Activated naive CD8-positive, alpha-beta T cell (primary cell): ENCODE results near the gene EXOC3L1.

Experiments
- H3K27ac Mint-ChIP-seq: one replicate; pipeline ENCODE4 v1.8.0; 2021; ENCODE audit warnings: mixed read lengths
- H3K27me3 Mint-ChIP-seq: one replicate; pipeline ENCODE4 v1.8.0; 2021; ENCODE audit warnings: mixed read lengths
- H3K36me3 Mint-ChIP-seq: one replicate; pipeline ENCODE4 v1.8.0; 2021; ENCODE audit warnings: mixed read lengths
- H3K4me1 Mint-ChIP-seq: one replicate; pipeline ENCODE4 v1.8.0; 2021; ENCODE audit warnings: low read depth, mixed read lengths
- H3K4me3 Mint-ChIP-seq: one replicate; pipeline ENCODE4 v1.8.0; 2021; ENCODE audit warnings: mild to moderate bottlenecking, mixed read lengths
- H3K9me3 Mint-ChIP-seq: one replicate; pipeline ENCODE4 v1.8.0; 2021; ENCODE audit warnings: low read depth, mixed read lengths

The EXOC3L1 gene

DNA sequence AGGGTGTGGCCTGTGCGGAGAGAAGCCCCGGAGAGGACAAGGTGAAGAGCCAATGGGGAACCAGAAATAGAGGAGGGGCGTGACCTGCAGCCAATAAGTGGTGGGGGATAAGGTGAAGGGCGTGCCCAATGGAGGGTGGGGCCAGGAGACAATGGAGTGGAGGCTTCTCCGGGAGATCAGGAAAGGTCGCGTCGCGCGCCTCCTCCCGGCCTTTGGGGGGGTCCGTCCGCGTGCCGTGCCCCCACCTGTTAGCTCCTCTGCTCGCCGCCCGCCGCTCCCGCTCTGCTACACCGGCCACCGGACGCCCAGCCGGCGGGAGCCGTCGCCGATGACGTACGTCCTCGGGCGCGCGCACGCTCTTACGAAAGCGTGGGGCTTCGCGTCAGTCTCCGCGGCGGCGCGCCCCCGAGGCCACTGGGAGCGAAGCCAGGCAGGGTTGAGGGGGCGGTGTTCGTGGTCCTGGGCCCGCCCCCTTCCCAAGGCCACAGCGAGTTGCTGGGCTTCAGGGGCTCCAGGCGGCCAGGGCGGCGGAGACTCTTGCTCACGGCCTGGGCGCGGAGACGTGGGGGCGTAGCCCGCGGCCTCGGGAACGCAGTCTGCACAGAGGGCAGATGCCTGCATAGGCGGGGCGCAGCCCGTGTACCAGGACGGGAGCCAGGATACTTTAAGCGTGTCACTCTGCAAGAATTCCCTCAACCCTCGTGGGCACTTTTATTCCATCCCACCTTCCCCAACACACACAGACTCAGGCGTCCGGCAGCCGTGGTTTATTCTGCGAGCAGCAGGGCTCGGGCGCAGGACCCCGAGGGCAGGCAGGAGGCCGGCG is 6.1 kb downstream of the EXOC3L1 start, which contains the start of gene MATCAP1:
Gene MATCAP1, minus strand, starts transcription at position 337 of the 826 bp plus-strand sequence. CDS start 3,353 bp downstream, outside the sequence.
- peaks cover 2% of the 10 kb centered on the region for H3K36me3 Mint-ChIP-seq
- H3K27me3 Mint-ChIP-seq: peaks cover 3% of the 10 kb centered on the region
- no peaks in the 10 kb centered on the region for H3K9me3 Mint-ChIP-seq
- no peak within 1 kb of the TSS for H3K27ac Mint-ChIP-seq
- H3K4me3 Mint-ChIP-seq: peak within 1 kb of the TSS; percentile 90
- peaks cover 10% of the 10 kb centered on the region for H3K4me1 Mint-ChIP-seq

DNA sequence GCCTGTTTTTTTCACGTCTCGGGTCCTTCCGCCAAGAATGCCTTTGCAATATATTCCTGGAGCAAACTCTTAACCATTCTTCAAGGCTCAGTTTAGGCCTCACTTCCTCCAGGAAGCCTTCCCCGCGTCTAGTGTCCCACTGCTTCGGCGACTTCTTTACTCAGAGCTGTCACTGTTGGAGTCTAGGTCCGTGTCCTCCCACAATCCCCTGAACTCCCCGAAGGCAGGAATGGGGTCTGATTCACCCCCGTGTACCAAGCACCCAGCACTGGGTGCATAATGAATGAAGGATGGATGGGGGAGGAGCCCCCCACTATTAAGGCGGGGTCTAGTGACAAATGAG is 6.7 kb downstream of the EXOC3L1 start:
- Mint-ChIP-seq H3K9me3 (no peaks in the 10 kb centered on the region), H3K36me3 (peaks cover 2% of the 10 kb centered on the region), H3K4me1 (peaks cover 13% of the 10 kb centered on the region), H3K4me3 (no peak overlapping the region), H3K27ac (no peak overlapping the region), H3K27me3 (peaks cover 6% of the 10 kb centered on the region)

DNA sequence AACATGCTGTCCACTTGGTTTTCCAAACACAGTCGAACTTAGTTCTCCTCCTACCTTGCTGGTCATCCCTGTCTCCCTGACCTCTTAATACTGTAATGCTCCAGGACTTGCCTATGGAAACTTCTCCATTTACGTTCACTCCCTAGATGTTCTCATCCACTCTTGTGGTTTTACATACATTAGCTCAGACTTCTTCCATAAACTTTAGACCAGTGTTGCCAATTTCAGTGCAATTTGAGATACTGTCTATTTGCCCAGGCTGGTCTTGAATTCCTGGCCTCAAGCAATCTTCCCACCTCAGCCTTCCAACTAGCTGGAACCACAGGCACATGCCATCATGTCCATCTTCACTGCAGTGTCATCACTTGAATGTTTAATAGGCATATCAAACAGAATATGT is 7.6 kb downstream of the EXOC3L1 start:
- Mint-ChIP-seq H3K36me3 (peaks cover 2% of the 10 kb centered on the region), H3K27me3 (peaks cover 10% of the 10 kb centered on the region), H3K4me3 (no peak overlapping the region), H3K9me3 (no peaks in the 10 kb centered on the region), H3K27ac (no peak overlapping the region), H3K4me1 (peaks cover 16% of the 10 kb centered on the region)

DNA sequence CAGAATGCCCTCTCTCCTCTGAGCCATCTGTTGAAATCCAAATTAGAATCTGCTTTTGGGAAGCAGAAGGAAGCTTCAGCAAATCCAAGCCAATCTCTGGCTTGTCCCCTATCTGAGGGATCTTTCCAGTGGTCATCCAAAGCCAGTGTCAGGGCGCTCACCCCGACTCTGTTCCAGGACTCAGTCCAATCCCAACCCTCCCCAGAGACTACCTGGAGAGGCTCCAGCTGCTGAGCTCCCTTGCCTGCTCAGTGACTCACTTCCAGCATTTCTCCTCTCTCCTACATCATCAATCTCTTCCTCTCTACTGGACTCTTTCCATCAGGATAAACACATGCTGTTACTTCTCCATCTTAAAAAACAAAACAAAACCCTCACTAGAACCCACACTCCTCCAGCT is 8.6 kb downstream of the EXOC3L1 start:
- Mint-ChIP-seq H3K27ac (no peak overlapping the region), H3K9me3 (no peaks in the 10 kb centered on the region), H3K27me3 (peaks cover 16% of the 10 kb centered on the region), H3K4me3 (no peak overlapping the region), H3K36me3 (peaks cover 2% of the 10 kb centered on the region), H3K4me1 (peaks cover 16% of the 10 kb centered on the region)

GRCh38 chr16:67180166-67180565 is 9.8 kb downstream of the EXOC3L1 start:
- Mint-ChIP-seq H3K36me3 (peaks cover 2% of the 10 kb centered on the region), H3K4me3 (no peak overlapping the region), H3K27me3 (peaks cover 17% of the 10 kb centered on the region), H3K9me3 (no peaks in the 10 kb centered on the region), H3K27ac (no peak overlapping the region), H3K4me1 (peaks cover 11% of the 10 kb centered on the region)

DNA sequence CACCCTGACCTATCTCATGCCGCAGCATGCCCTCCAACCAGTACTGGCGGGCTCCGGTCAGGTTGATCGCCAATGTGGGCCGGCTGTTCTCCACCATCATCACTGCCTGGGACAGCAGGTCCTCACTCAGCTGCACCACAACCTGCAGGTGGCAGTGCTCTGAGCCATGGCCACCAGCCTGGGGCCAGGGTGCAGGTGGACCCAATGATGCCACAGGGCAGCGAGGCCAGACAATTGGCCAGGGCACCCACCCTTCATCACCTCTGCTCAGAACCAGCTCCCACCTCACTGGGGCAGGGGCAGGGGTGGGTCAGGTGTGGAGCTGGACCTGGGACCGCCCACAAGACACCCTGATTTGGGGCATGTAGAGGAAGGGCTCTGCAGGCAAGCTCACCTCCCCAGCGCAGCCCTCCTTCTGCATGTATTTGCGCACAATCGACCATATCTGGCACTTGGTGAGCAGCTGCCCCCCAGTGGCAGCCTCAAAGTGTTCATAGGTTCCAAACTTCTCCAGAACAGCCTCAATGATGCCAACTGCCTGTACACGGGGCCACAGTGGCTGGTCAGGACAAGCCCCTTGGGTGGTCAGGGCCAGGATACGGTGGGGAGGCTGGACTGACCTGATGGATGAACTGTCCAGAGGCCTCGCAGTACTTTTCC is 10.4 kb downstream of the EXOC3L1 start:
- Mint-ChIP-seq H3K36me3 (peaks cover 2% of the 10 kb centered on the region), H3K27ac (no peak overlapping the region), H3K9me3 (no peaks in the 10 kb centered on the region), H3K4me1 (peaks cover 9% of the 10 kb centered on the region), H3K27me3 (peaks cover 17% of the 10 kb centered on the region), H3K4me3 (no peak overlapping the region)

DNA sequence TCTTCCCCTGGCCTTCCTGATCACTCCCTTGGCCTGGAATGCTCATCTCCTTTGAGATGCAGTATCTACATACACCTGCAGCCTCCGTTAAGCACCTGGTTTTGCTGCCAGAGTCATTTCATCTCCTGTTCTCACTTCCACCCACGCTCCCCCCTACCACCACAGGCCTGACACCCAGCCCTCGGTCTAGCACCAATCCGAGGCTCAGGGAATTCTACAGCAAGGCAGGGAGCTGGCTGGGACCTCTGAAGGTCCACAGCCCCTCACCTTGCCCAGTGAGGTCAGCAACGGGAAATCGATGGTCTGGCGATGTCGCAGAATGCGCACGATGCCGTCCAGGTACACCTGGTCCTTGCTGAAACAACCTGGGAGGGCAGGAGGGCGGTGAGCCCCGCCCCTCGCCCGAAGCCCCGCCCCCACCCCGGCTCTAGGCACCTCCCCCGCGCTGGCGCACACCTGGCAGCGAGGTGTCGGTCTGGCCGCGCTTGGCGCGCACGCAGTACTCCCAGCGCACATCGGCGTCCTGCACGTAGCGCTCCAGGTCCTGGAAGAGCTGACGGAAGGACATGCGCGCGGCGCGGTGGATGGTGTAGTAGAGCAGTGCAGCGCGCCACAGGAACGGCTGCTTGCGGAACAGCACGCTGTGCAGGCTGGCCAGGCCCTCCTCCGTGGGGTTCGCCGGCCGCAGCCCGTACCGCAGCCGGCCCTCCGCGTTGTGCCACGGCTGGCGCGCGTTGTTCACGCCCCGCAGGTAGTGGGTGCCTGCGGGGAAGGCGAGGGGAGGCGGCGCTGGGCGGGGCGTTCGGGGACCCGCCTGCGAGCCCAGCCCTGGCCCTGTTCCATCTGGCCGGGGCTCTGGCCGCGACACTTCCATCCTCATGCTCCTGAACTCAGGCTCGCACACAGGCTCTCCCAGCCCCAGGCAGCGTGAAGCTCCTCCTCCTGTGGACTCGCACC is 11.9 kb downstream of the EXOC3L1 start:
- H3K27ac Mint-ChIP-seq: no peak overlapping the region
- H3K27me3 Mint-ChIP-seq: peaks cover 25% of the 10 kb centered on the region
- peaks cover 19% of the 10 kb centered on the region for H3K4me1 Mint-ChIP-seq
- H3K36me3 Mint-ChIP-seq: peaks cover 2% of the 10 kb centered on the region
- H3K4me3 Mint-ChIP-seq: peak overlapping the region; percentile 54
- no peaks in the 10 kb centered on the region for H3K9me3 Mint-ChIP-seq

- Mint-ChIP-seq H3K27me3 (peaks cover 29% of the 10 kb centered on the region), H3K27ac (no peak overlapping the region), H3K4me1 (peaks cover 19% of the 10 kb centered on the region), H3K36me3 (peaks cover 2% of the 10 kb centered on the region), H3K9me3 (no peaks in the 10 kb centered on the region), H3K4me3 (peak overlapping the region; percentile 2)
These were observed 13.3 kb downstream of the EXOC3L1 start for GRCh38 chr16:67176662-67177061.

DNA sequence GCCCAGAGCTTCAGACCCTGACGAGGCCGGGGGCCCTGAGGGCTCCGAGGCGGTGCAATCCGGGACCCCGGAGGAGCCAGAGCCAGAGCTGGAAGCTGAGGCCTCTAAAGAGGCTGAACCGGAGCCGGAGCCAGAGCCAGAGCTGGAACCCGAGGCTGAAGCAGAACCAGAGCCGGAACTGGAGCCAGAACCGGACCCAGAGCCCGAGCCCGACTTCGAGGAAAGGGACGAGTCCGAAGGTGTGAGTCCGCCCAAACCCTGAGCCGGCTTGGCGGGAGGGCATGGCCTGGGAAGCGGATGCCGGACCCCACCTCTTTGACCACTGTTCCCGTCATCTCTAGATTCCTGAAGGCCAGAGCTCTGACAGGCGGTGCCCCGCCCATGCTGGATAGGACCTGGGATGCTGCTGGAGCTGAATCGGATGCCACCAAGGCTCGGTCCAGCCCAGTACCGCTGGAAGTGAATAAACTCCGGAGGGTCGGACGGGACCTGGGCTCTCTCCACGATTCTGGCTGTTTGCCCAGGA is 15.2 kb downstream of the EXOC3L1 start:
- Mint-ChIP-seq H3K27me3 (peaks cover 39% of the 10 kb centered on the region), H3K9me3 (no peaks in the 10 kb centered on the region), H3K27ac (no peak overlapping the region), H3K4me1 (peaks cover 27% of the 10 kb centered on the region), H3K36me3 (peaks cover 5% of the 10 kb centered on the region), H3K4me3 (no peak overlapping the region)

DNA sequence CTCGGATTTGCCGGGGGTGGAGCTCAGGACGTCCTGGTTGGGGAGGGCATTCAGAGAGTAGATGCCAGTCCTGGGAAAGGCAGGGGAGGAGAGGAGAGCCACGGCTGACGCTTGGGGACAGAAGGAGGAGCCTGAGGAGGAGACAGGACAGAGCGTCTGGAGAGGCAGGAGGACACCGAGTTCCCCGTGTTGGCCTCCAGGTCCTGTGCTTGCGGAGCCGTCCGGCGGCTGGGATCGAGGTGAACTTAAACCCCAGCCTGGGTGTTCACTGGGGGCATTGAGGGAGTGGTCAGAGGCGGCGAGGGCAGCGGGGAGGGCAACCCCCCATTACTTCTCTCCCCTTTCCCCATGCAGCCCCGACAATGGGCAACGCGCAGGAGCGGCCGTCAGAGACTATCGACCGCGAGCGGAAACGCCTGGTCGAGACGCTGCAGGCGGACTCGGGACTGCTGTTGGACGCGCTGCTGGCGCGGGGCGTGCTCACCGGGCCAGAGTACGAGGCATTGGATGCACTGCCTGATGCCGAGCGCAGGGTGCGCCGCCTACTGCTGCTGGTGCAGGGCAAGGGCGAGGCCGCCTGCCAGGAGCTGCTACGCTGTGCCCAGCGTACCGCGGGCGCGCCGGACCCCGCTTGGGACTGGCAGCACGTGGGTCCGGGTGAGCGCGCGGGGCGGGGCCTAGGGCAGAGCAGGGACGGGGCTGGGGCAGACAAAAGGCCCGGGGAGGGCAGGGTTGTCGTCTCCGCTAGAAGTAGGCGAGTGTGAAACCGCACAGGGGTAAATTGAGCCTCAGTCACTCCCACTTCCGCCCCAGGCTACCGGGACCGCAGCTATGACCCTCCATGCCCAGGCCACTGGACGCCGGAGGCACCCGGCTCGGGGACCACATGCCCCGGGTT is 15.9 kb downstream of the EXOC3L1 start:
- Mint-ChIP-seq H3K27ac (no peak overlapping the region), H3K9me3 (no peaks in the 10 kb centered on the region), H3K4me3 (peak overlapping the region; percentile 85), H3K4me1 (peaks cover 29% of the 10 kb centered on the region), H3K36me3 (peaks cover 5% of the 10 kb centered on the region), H3K27me3 (peaks cover 39% of the 10 kb centered on the region)

DNA sequence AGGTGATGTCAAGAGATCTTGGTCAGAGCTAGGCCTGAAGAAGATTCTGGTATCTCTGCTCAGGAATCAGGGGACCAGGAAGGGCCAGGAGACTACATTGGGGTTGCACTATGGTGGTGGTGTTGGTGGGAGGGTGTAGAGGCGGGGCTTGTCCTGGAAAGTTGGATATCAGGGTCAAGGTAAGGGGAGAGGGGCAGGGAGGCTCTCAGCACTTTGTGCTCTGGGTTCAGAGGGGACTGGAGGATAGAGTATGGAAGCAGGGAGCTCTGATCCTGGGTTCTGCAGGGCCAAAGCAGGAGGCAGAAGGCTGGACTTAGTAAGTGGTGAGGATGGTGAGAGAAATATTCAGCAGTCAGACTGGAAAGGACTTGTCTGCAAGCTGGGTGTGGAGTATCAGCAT is 16.6 kb downstream of the EXOC3L1 start:
- Mint-ChIP-seq H3K27me3 (peaks cover 37% of the 10 kb centered on the region), H3K27ac (no peak overlapping the region), H3K9me3 (no peaks in the 10 kb centered on the region), H3K36me3 (peaks cover 3% of the 10 kb centered on the region), H3K4me3 (peak overlapping the region; percentile 85), H3K4me1 (peaks cover 26% of the 10 kb centered on the region)

DNA sequence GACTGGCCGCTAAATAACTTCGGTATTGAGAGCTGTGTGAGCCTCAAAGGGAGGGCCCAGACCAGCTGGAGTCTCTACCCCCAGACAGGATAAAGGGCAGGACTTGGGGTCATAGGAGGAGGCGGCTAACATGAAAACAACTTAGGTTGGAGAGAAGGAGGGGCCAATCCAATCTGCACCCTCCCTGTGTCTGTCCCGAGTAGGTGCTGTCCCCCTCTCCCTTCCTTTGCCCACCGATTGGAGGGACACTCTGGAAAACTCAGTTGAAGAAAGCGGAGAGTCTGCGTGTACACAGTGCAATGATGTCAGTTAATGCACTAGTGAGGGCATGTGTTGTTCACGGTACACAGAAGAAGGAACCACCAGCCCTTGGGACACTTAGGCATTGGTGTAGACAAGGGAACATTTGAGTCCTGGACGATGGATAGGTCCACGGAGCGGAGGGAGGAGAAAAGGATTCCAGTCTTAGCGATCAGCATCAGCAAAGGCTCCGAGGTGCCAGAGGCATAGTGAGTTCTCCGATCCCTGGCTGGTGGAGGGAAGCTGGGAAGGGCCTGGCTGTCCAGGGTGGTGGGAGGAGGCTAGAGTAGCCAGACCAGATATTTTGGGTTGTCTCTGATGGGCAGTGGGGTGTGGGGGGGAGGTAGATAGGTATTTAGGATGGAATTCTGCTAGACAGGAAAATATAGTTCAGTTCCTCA is 18.8 kb downstream of the EXOC3L1 start:
- Mint-ChIP-seq H3K4me3 (peak overlapping the region; percentile 58), H3K36me3 (peaks cover 3% of the 10 kb centered on the region), H3K9me3 (no peaks in the 10 kb centered on the region), H3K4me1 (peaks cover 23% of the 10 kb centered on the region), H3K27me3 (peaks cover 33% of the 10 kb centered on the region), H3K27ac (no peak overlapping the region)

GRCh38 chr16:67170168-67170948 is 19.6 kb downstream of the EXOC3L1 start, which contains the start of gene NOL3:
NOL3 (plus strand) TSS chr16:67170538.
- H3K4me1 Mint-ChIP-seq: peaks cover 23% of the 10 kb centered on the region
- no peaks in the 10 kb centered on the region for H3K9me3 Mint-ChIP-seq
- H3K27me3 Mint-ChIP-seq: peaks cover 33% of the 10 kb centered on the region
- peaks cover 3% of the 10 kb centered on the region for H3K36me3 Mint-ChIP-seq
- no peak within 1 kb of the TSS for H3K27ac Mint-ChIP-seq
- H3K4me3 Mint-ChIP-seq: peak within 1 kb of the TSS; percentile 78
